Stomach (tissue), 9 donors: ENCODE data around the gene NOD2. TPM values are rescaled to one million over a fixed set of nuclear protein-coding genes. Genes with fewer than 3 reads are reported as not detected.

Experiments used
- DNase-seq, 2 donors: peaks; one replicate each; pipeline versions ENCODE4 v3.0.0 to v3.0.0-alpha.2; 2013 to 2019
- H3K27ac ChIP-seq, 5 donors: fragments of 200-600 bp in 4 of 5; sonication (generic) in 4 of 5; one replicate each; pipeline ENCODE4 v1.5.1; 2013 to 2019; ENCODE audit warnings: mild to moderate bottlenecking in 1 of 5, moderate library complexity in 1 of 5
- H3K27me3 ChIP-seq, 3 donors: fragments of 200-600 bp; sonication (generic); one replicate each; pipeline ENCODE4 v1.5.1; 2017 to 2019; ENCODE audit warnings: mixed run types in 1 of 3
- H3K36me3 ChIP-seq, 4 donors: fragments of 200-600 bp; sonication (generic); 1 replicate in 3 of 4; 2 replicates in 1 of 4; pipeline ENCODE4 v1.5.1; 2016 to 2019
- H3K4me1 ChIP-seq, 4 donors: fragments of 200-600 bp; sonication (generic); one replicate each; pipeline ENCODE4 v1.5.1; 2016 to 2019
- H3K4me3 ChIP-seq, 4 donors: fragments of 200-600 bp; sonication (generic) in 3 of 4; one replicate each; pipeline ENCODE4 v1.5.1; 2016 to 2019; ENCODE audit warnings: mild to moderate bottlenecking in 1 of 4
- H3K9me3 ChIP-seq, 4 donors: fragments of 200-600 bp; sonication (generic); one replicate each; pipeline ENCODE4 v1.5.1; 2016 to 2019
- CTCF ChIP-seq, 7 experiments: fragments of 450-650 bp in 4 of 7; fragments of 200-600 bp in 3 of 7; sonication (generic) in 3 of 7; IDR thresholded peaks; one replicate each; pipeline ENCODE4 v1.5.1; 2016 to 2019; ENCODE audit warnings: antibody characterized with exemption in 7 of 7, control low read depth in 2 of 7, mild to moderate bottlenecking in 1 of 7
- EP300 ChIP-seq: sonication (generic); formaldehyde crosslinking; IDR thresholded peaks from one replicate; pipeline ENCODE4 v1.6.1; 2017; ENCODE audit warnings: antibody characterized with exemption
- POLR2A ChIP-seq, 4 donors: fragments of 450-650 bp; IDR thresholded peaks; one replicate each; pipeline ENCODE4 v1.6.1; 2016; ENCODE audit warnings: antibody characterized with exemption in 4 of 4, control low read depth in 2 of 4, mild to moderate bottlenecking in 1 of 4, moderate library complexity in 1 of 4
- POLR2AphosphoS5 ChIP-seq, 3 donors: sonication (generic); formaldehyde crosslinking; IDR thresholded peaks; one replicate each; pipeline ENCODE4 v1.6.1; 2016; ENCODE audit warnings: antibody characterized with exemption in 3 of 3
- WGBS, 5 donors: extraction: QIAGEN DNeasy Blood & Tissue Kit in 3 of 5; methylation state at CpG; one replicate each; pipeline versions ENCODE4 v1.1.5 to v1.1.7; 2013 to 2018; 5-methylcytosine and 5-hydroxymethylcytosine counted together
- intact Hi-C: fragments of 100-400 bp; cut with DNase I; formaldehyde crosslinking; loops from one replicate; pipeline ENCODE4 v1.15.1; 2023; ENCODE audit warnings: low total_unique reads
- polyA plus RNA-seq, 3 donors: library from polyadenylated mRNA; stranded (reverse); fragments of 200-250 nt; gene quantifications; one replicate each; pipeline ENCODE4 v1.2.3, GENCODE V29; 2013
- total RNA-seq, 5 donors: library from RNA; depleted of rRNA; stranded (reverse); fragments of >200 nt; gene quantifications; one replicate each; pipeline versions ENCODE4 v1.1.0 to v1.2.3, GENCODE V29; 2014 to 2016
- donor health status: healthy with polysubstance abuse.
- donor health status: Bipolar disorder and iron deficiency.
- donor health status: healthy.

The NOD2 gene
- total and polyA plus RNA-seq, 8 donors: 0.56 to 6.2 (median 2.3) TPM; not detected in 1

GRCh38 chr16:50683689-50684374 lies 9.6 kb upstream of the NOD2 start:
- TF ChIP-seq CTCF (IDR thresholded peaks at IDR 0.05) (no peak), POLR2AphosphoS5 (IDR thresholded peaks at IDR 0.05) (no peak), EP300 (no peak), POLR2A (IDR thresholded peaks at IDR 0.05) (no peak)
- intact Hi-C loops: no loop called here
- H3K4me3 ChIP-seq: no peak overlapping the region
- H3K9me3 ChIP-seq: no peaks in the 10 kb centered on the region
- no peaks in the 10 kb centered on the region for H3K36me3 ChIP-seq
- no peaks in the 10 kb centered on the region for H3K27me3 ChIP-seq
- H3K27ac ChIP-seq: peak overlapping the region in 2 of 5 donors; percentile 63 to 74
- 67 to 88% (median 77%) methylated on average over 14 of the region's 14 CpGs for WGBS, 5 donors
- H3K4me1 ChIP-seq: peaks cover 0 to 38% (median 0%) of the 10 kb centered on the region in 4 donors
- peak; percentile 50 to 54 for DNase-seq

GRCh38 chr16:50684823-50685461 lies 8.5 kb upstream of the NOD2 start:
- Histone ChIP-seq H3K27ac (peak overlapping the region in 2 of 5 donors; percentile 63 to 74), H3K27me3 (no peaks in the 10 kb centered on the region), H3K4me3 (no peak overlapping the region), H3K4me1 (peaks cover 0 to 31% (median 0%) of the 10 kb centered on the region in 4 donors), H3K36me3 (no peaks in the 10 kb centered on the region), H3K9me3 (no peaks in the 10 kb centered on the region)
- TF ChIP-seq EP300: no peak
- TF ChIP-seq CTCF (IDR thresholded peaks at IDR 0.05): no peak
- TF ChIP-seq POLR2AphosphoS5 (IDR thresholded peaks at IDR 0.05): no peak
- TF ChIP-seq POLR2A (IDR thresholded peaks at IDR 0.05): no peak
- DNase-seq: no peak
- 72 to 86% (median 81%) methylated on average over 11 of the region's 11 CpGs for WGBS, 5 donors
- intact Hi-C loops: no loop called here

- DNase-seq: no peak
- intact Hi-C loops: no loop called here
- H3K27ac ChIP-seq: peak overlapping the region in 2 of 5 donors; percentile 63 to 74
- 78 to 87% (median 81%) methylated on average over 8 of the region's 8 CpGs for WGBS, 5 donors
- H3K27me3 ChIP-seq: no peaks in the 10 kb centered on the region
- no peak for TF ChIP-seq POLR2AphosphoS5 (IDR thresholded peaks at IDR 0.05)
- H3K4me3 ChIP-seq: no peak overlapping the region
- H3K36me3 ChIP-seq: no peaks in the 10 kb centered on the region
- peaks cover 0 to 31% (median 0%) of the 10 kb centered on the region in 4 donors for H3K4me1 ChIP-seq
- no peaks in the 10 kb centered on the region for H3K9me3 ChIP-seq
Measured at GRCh38 chr16:50685462-50686063, 7.8 kb upstream of the NOD2 start.

GRCh38 chr16:50688083-50688482 lies 5.3 kb upstream of the NOD2 start:
- H3K36me3 ChIP-seq: no peaks in the 10 kb centered on the region
- intact Hi-C loops: no loop called here
- no peak for TF ChIP-seq EP300
- no peak for TF ChIP-seq POLR2AphosphoS5 (IDR thresholded peaks at IDR 0.05)
- TF ChIP-seq CTCF (IDR thresholded peaks at IDR 0.05): no peak
- TF ChIP-seq POLR2A (IDR thresholded peaks at IDR 0.05): no peak
- H3K4me3 ChIP-seq: no peak overlapping the region
- WGBS, 5 donors: 52 to 70% (median 63%) methylated on average over 7 to 12 of the region's 12 CpGs
- no peak overlapping the region for H3K27ac ChIP-seq
- DNase-seq: no peak
- H3K9me3 ChIP-seq: no peaks in the 10 kb centered on the region
- no peaks in the 10 kb centered on the region for H3K27me3 ChIP-seq
- H3K4me1 ChIP-seq: peaks cover 0 to 28% (median 0%) of the 10 kb centered on the region in 4 donors
